Activated CD8-positive, alpha-beta memory T cell treated with anti-CD3 and anti-CD28 coated beads for 48 hours (primary cell): ENCODE results near the gene C3orf20.
"Not testable (repeated sequence)": the region's sequence is repeated elsewhere in the genome, so short reads cannot be mapped to it uniquely, and the experiment has no call there.

ENCODE experiments used
- DNase-seq, 3 experiments: peaks; one replicate each; pipeline ENCODE4 v3.0.0-alpha.2; 2020; ENCODE audit warnings: low read depth in 2 of 3, low spot score in 2 of 3

C3orf20 gene

GRCh38 chr3:14793858-14794234 lies 118.9 kb downstream of the C3orf20 start:
- DNase-seq, result no peak

- no peak for DNase-seq
Measured at GRCh38 chr3:14794435-14794834, 119.5 kb downstream of the C3orf20 start.

DNA sequence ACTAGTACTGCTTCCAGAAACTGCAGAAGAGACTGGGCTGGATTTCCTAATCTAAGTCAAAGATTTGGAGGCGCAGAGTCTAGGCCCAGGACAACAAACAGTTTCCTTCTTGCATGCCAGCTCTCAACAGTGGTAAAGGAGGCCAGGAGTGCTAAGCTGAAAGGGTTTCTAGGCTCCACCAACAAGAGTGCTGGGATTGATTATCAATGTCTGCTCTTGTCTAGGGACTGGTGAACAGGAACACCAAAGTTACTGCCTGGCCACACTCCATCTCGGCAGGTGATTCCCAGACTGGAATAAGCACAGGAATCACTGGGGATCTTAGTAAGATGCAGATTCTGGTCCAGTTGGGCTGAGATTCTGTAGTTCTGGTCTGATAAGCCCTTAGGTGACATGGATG lies 121.1 kb downstream of the C3orf20 start:
- no peak for DNase-seq

DNA sequence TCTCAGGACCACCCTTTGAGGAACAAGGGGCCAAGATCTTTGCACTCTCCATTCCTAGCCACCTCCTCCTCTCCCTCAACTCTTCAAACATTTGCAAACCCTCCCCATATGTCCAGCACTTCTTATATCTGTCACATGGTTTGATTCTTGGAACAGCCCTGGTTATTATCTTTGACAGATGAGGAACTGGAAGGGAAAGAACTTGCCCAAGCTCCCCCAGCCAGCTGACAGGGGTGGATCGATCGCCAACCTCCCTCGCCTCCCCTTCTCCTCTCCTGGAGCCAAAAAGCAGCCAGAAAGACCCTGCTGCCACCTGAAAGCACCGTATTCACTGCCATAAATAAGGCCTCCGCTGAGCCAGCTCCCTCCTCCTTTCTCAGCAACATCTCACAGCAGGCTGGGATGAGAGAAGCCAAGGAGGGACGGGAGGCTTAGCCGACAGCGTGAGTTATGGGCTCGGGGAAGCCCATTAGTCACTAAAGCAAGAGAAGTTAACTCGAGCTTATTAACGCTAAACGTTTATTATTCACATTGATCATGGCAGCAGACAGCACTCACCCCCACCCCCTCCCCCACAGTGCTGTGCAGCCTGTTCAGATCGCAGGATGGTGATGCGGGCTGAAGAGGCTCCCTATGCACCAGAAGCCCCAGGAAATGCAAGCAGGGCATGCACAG lies 121.6 kb downstream of the C3orf20 start:
- no peak for DNase-seq

DNA sequence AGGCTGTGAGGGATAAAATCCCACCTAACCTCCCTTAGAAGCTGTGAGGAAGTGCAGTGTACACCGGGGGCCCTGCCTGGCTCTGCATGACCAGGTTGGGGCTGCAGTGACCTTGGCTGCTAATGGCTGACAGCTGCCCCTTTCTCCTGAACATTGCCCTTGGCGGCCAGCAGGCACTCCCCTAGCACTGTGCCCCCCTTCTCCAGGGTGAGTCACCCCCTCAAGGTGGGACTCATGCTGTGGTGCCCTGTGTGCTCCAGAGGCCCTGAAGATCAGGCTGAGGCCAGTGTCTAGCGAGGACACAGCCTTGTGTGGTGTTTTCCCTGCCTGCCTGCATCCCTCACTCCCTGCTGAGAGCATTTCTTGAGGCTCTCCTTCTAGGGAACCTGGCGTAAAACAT lies 122.8 kb downstream of the C3orf20 start:
- no peak for DNase-seq

DNA sequence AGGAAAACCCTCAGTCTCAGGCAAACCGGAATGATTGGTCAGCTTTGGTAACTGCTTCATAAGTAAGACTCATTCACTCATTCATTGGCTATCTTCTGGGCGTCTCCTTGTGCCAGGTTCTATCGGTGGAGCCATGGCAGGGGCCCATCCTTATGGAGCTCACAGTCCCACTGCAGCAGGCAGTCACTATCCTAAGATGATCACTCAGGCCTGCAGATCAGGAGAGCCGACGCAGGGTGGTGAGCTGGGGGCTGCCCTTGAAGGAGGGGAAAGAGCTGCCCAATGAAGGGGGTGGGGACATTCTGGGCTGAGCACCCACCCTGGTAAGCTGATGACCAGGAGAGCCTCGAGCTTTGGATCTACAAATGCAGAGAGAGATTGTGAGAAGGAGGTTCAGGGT lies 123.3 kb downstream of the C3orf20 start:
- no peak for DNase-seq

- DNase-seq, result no peak
Measured at GRCh38 chr3:14799146-14799545, 124.2 kb downstream of the C3orf20 start.

DNA sequence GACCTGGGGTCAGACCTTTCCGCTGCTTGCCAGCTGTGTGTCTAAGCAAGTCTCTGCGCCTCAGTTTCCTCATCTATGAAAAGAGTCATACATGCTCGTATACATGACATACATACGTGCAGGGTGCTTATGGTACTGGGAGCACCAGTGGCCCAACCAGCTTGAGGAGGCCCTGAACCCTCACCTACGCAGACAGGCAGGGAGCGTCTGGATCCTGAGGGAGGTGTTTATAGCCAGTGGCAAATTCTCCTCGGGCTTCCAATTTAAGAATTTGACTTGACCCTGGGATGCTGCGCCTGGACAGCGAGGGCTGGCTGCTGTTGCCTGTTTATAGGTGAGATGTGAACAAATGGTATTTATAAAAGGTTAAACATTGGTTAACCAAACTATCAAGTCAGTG lies 126.1 kb downstream of the C3orf20 start:
- no peak for DNase-seq

- no peak for DNase-seq
Measured at GRCh38 chr3:14801668-14802380, 126.9 kb downstream of the C3orf20 start.

DNA sequence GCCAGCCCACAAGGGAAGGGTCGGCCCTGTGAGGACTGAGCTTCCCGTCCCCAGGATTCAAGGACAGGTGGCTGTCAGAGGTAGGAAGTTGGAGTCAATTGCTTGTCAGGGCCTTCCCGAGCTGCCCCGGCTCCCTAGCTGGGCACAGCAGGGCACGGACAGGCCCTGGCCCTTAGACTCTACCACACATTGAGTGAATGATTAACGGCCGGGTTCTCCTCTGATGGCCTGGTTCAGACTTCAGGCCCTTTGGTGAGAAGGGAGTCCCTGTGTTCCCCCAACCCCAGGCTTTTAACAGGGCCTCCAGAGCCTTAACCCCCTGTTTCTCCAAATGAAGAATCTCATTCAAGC lies 127.4 kb downstream of the C3orf20 start:
- DNase-seq, result no peak

DNA sequence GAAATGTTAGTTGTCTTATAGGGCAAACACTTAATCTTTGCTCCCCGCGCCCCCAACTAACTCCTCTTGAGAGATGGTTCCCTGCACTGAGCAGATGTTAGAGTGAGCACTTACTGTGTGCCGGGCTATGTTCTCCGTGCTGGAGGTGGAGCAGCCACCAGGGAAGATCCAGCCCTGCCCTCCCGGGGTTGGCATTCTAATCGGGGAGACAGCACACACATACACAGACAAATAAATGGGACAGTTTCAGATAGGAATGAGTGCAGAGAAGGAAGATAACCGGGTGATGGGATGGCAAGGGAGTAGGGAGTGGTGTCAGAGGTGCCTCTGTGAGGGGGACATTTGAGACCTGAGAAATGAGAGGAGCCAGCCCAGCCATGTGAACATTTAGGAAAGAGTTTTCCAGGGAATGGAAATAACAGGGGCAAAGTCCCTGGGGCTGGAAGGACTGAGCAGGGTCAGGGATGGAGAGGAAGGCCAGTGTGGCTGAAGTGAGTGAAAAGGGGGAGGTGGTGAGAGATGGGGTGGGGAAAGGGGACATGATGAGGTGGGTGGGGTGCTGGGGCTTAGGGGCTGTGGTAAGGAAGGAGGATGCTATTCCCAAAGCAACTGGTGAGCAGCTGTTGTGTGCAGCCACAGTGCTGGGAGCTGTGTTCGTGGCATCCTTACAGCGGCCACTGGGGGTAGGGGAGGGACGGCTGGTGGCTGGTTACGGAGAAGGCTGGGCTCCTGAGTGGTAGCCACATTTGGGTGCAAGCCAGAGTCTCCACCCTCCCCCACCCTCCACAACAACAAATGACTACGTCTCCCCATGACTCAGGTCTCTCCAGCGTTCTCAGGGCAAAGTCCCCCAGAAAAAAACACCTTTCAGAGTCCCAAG lies 128.4 kb downstream of the C3orf20 start:
- no peak for DNase-seq

DNA sequence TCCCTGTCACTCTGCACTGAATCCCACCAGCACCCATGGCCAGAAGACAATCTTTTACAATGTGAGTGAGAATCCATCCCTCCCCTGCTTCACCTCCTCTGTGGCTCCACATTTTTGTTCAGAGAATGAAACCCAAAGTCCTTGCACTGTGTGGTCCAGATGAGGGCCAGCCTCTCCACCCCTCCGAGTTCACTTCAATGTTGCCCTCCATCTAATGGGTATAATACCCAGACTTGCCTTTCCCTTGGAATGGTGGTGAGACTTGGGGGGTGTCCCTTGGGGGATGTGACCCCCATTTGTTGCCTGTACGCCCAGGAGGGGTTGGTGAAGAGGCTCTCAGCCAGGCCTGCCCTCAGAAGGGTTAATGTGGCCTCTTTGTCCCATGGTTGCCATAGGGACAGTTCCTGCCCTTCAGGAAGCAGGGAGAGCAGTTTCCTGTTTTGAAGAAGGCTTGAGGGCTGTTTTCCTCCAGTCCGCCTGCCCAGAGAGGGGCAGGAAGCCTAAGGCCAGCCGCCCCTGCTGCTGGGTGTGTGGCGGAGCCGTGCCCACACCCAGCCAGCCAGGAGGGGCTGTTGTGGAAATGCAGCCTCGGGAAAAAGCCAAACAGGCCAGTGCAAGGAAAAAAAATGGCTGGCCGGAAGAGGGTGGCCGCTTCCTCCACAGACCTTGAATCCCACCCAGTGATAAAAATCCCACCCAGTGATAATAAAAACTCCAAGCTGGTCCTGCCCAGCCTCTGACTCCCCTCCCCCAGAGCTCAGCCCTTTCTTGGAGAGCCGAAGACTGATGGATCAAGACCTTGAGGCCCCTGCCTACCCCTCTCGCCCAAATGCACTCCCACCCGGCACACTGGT lies 129.3 kb downstream of the C3orf20 start:
- DNase-seq, result no peak

- DNase-seq, result no peak
Measured at GRCh38 chr3:14804835-14805780, 130.2 kb downstream of the C3orf20 start.

- no peak for DNase-seq
Measured at GRCh38 chr3:14805961-14806537, 131.1 kb downstream of the C3orf20 start.

DNA sequence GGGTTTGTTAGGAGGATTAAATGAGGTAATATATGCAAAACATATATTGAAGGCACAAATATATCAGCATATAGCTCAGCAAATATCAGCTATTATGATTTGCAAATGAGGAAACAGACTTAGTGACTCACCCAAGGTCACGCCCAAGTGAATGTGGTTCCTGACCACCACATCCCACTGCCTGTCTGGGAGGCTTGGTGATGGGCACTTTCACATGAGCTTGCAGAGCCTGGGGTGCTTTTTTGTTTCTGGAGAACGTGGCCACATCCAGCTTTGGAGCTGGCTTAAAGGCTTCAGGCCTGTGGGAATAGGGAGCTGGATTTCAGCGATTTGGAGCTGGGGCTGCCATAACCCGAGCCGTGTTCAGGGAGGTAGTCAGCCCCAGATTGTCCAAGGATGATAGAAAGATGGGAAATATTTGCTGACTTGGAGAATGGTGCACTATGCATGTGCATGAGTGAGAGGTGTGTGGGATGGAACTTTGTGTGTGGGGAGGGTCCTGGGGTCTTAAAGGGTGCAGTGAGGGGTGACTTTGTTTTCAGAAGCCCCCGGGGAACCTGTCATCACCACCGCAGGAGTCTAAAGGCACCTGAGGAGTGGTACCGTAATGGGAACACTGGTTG lies 131.8 kb downstream of the C3orf20 start:
- DNase-seq, result no peak

- no peak for DNase-seq
Measured at GRCh38 chr3:14808025-14808424, 133.1 kb downstream of the C3orf20 start.

DNA sequence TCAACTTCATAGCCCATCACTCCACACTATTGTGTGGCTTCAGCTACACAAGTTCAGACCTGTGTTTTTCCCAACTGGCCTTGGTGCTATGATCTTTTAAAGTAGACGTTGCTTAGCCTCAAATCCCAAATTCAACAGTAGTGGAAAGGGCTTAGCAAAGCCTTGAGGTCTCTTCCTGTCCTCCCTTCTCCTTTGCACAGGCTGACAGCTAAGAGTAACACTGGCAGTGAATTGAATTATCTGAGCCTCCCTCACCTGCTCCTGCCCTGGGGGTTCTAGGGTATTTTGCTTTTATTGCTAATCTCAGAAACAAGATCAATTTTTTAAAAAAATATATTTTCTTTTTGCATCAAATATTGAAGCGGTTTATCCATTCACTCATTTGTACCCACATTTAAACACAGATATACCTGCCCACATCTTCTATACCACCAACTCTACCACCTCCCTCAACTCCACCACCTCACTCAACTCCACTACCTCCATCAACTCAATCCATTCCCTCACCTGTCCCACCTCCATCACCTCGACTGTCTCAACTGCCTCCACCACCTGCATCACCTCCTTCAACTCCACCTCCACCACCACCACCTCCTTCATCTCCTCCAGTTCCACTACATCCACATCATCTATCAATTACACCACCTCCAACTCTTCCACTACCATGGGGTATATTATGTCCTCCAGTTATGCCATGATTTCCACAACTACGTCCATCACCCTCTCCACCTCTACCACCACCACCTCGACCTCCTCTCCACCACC lies 133.7 kb downstream of the C3orf20 start:
- DNase-seq, result no peak

- not testable (repeated sequence) for DNase-seq
Measured at GRCh38 chr3:14809611-14810010, 134.7 kb downstream of the C3orf20 start.
